Left lung (tissue), 10 donors: Measurements from ENCODE around the gene STXBP5L. TPM values are rescaled to one million over a fixed set of nuclear protein-coding genes. Genes with fewer than 3 reads are reported as not detected.
"Not testable (repeated sequence)": the region's sequence is repeated elsewhere in the genome, so short reads cannot be mapped to it uniquely, and the experiment has no call there.

Experiments used
- ATAC-seq: fragments of 200-7000 bp; cut with Tn5 transposase; one replicate; pipeline ENCODE4 v1.9.1; 2020; ENCODE audit warnings: moderate library complexity
- DNase-seq, 4 donors: peaks; one replicate each; pipeline ENCODE4 v3.0.0-alpha.2; 2013 to 2020
- H3K27ac ChIP-seq, 2 donors: fragments of 200-600 bp; sonication (generic) in 1 of 2; one replicate each; pipeline versions ENCODE4 v1.5.0 to v1.8.0; 2020 to 2021
- H3K27me3 ChIP-seq, 2 donors: fragments of 200-600 bp; sonication (generic) in 1 of 2; one replicate each; pipeline versions ENCODE4 v1.5.0 to v1.8.0; 2020 to 2021
- H3K36me3 ChIP-seq, 2 donors: fragments of 200-600 bp; sonication (generic) in 1 of 2; one replicate each; pipeline versions ENCODE4 v1.5.0 to v1.8.0; 2020 to 2021
- H3K4me1 ChIP-seq, 2 donors: fragments of 200-600 bp; one replicate each; pipeline ENCODE4 v1.8.0; 2021
- H3K4me3 ChIP-seq, 2 donors: fragments of 200-600 bp; sonication (generic) in 1 of 2; one replicate each; pipeline versions ENCODE4 v1.5.0 to v1.8.0; 2020 to 2021; ENCODE audit warnings: mild to moderate bottlenecking in 1 of 2
- H3K9me3 ChIP-seq, 2 donors: fragments of 200-600 bp; sonication (generic) in 1 of 2; one replicate each; pipeline versions ENCODE4 v1.5.0 to v1.8.0; 2020 to 2021
- CTCF ChIP-seq, 2 donors: fragments of 200-600 bp; sonication (generic) in 1 of 2; IDR thresholded peaks; one replicate each; pipeline versions ENCODE4 v1.5.0 to v1.8.0; 2021; ENCODE audit warnings: antibody characterized with exemption in 2 of 2
- intact Hi-C, 2 donors: fragments of 100-400 bp; cut with DNase I; formaldehyde crosslinking; loops; one replicate each; pipeline versions ENCODE4 v1.11.2 to v1.14.2; 2022
- polyA plus RNA-seq, 6 donors: library from polyadenylated mRNA; unstranded; fragments of 120-200 nt; gene quantifications; one replicate each; pipeline ENCODE4 v1.2.1, GENCODE V29; 2013; ENCODE audit not compliant: insufficient read length in 6 of 6
- total RNA-seq, 2 donors: library from RNA; stranded (reverse); fragmentation: NEBNext Ultra II Directional; extraction: Animal tissue kit (Norgen Biotek cat#: 25700); gene quantifications; one replicate each; pipeline ENCODE4 v1.2.1, GENCODE V29; 2021
- donor health status: DM: no; HTN: yes; CAD: no.
- donor health status: DM: no; HTN: no; CAD: no.

STXBP5L gene
- total and polyA plus RNA-seq, 8 donors: 0.14 to 0.41 (median 0.17) TPM; not detected in 2

DNA sequence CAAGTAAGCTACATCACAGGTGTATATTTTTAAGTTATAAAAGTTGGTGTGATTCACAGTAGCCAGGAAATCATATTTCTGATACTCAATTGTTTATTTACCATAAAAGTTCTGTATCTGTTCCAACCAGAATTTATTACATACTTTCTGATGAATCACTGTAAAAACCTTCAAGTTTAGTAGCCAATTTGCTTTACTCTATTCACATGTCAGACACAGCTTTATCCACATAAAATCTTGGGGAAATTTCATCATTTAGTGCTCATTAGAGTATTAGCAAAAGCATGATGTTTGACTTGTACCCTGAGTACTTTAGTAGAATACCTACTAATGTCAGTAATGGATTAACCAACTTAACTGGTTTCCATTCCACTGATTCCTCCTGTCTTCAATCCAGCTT, 388.0 kb downstream of the STXBP5L start:
- H3K27me3 ChIP-seq: no peaks in the 10 kb centered on the region
- H3K36me3 ChIP-seq: no peaks in the 10 kb centered on the region
- DNase-seq (no peak), ATAC-seq (no peak)
- no peak for TF ChIP-seq CTCF (IDR thresholded peaks at IDR 0.05)
- intact Hi-C loops: no loop called here
- no peaks in the 10 kb centered on the region for H3K4me1 ChIP-seq
- H3K27ac ChIP-seq: no peak overlapping the region
- H3K9me3 ChIP-seq: peaks cover 0 to 7% of the 10 kb centered on the region in 2 donors
- no peak overlapping the region for H3K4me3 ChIP-seq

- intact Hi-C loops: no loop called here
- H3K27ac ChIP-seq: no peak overlapping the region
- H3K9me3 ChIP-seq: no peaks in the 10 kb centered on the region
- no peak for TF ChIP-seq CTCF (IDR thresholded peaks at IDR 0.05)
- no peaks in the 10 kb centered on the region for H3K36me3 ChIP-seq
- no peaks in the 10 kb centered on the region for H3K27me3 ChIP-seq
- no peak overlapping the region for H3K4me3 ChIP-seq
- ATAC-seq (no peak), DNase-seq (no peak)
- no peaks in the 10 kb centered on the region for H3K4me1 ChIP-seq
These were observed 416.3 kb downstream of the STXBP5L start for GRCh38 chr3:121324320-121324719.

GRCh38 chr3:121330118-121330517, 422.1 kb downstream of the STXBP5L start:
- H3K9me3 ChIP-seq: no peaks in the 10 kb centered on the region
- ATAC-seq: no peak
- H3K4me3 ChIP-seq: no peak overlapping the region
- H3K27ac ChIP-seq: no peak overlapping the region
- intact Hi-C loops: no loop called here
- no peak for TF ChIP-seq CTCF (IDR thresholded peaks at IDR 0.05)
- no peak for DNase-seq
- H3K27me3 ChIP-seq: no peaks in the 10 kb centered on the region
- no peaks in the 10 kb centered on the region for H3K4me1 ChIP-seq
- no peaks in the 10 kb centered on the region for H3K36me3 ChIP-seq

GRCh38 chr3:121330634-121331033, 422.6 kb downstream of the STXBP5L start:
- intact Hi-C loops: no loop called here
- ATAC-seq (no peak), DNase-seq (no peak)
- Histone ChIP-seq H3K9me3 (no peaks in the 10 kb centered on the region), H3K4me3 (no peak overlapping the region), H3K4me1 (no peaks in the 10 kb centered on the region), H3K36me3 (no peaks in the 10 kb centered on the region), H3K27ac (no peak overlapping the region), H3K27me3 (no peaks in the 10 kb centered on the region)
- no peak for TF ChIP-seq CTCF (IDR thresholded peaks at IDR 0.05)

DNA sequence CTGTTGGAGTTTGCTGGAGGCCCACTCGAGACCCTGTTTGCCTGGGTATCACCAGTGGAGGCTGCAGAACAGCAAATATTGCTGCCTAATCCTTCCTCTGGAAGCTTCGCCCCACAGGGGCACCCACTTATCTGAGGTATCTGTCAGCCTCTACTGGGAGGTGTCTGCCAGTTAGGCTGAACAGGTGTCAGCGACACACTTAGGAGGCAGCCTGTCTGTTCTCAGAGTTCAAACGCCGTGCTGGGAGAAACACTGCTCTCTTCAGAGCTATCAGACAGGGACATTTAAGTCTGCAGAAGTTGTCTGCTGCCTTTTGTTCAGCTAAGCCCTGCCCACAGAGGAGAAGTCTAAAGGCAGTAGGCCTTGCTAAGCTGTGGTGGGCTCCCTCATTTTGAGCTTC, 448.0 kb downstream of the STXBP5L start:
- H3K9me3 ChIP-seq: peaks cover 0 to 27% of the 10 kb centered on the region in 2 donors
- H3K4me1 ChIP-seq, H3K27ac ChIP-seq, H3K27me3 ChIP-seq, intact Hi-C loops, ATAC-seq, H3K4me3 ChIP-seq, DNase-seq, H3K36me3 ChIP-seq: not testable (repeated sequence)

DNA sequence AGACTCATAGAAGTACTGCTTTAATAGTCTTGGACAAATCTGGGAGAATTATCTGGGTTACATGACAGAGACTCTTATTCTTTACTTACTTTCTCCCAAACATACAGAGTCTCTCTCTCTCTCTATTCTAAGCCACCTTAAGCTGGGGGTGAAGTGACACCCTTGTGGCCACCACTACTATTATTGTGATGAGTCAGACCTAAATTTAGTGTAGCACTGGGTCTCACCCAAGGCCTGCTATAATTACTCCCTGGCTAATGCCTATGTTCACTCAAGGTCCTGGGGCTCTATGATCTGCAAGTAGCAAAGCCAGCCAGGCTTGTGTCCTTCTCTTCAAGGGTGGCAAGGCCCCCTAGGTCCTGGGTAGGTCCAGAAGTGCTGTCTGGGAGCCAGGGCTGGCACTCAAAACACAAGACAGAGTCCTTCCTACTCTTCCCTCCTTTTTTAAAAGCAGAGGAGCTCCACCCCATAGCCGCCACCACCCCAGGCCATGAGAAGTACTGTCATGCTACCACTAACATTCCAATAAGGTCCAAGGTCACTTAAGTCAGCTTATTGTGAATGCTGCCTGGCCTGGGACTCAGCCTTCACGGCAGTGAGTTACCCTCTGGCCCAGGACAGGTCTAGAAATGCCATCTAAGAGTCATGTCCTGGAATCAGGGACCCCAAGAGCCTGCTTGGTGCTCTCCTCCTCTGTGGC, 454.2 kb downstream of the STXBP5L start:
- DNase-seq (no peak), ATAC-seq (no peak)
- H3K9me3 ChIP-seq: peaks cover 0 to 14% of the 10 kb centered on the region in 2 donors
- intact Hi-C loops: no loop called here
- TF ChIP-seq CTCF (IDR thresholded peaks at IDR 0.05): no peak
- no peaks in the 10 kb centered on the region for H3K36me3 ChIP-seq
- H3K27ac ChIP-seq: no peak overlapping the region
- no peak overlapping the region for H3K4me3 ChIP-seq
- H3K27me3 ChIP-seq: no peaks in the 10 kb centered on the region
- H3K4me1 ChIP-seq: no peaks in the 10 kb centered on the region

GRCh38 chr3:121388308-121388707, 480.3 kb downstream of the STXBP5L start:
- ATAC-seq, H3K27ac ChIP-seq, intact Hi-C loops: not testable (repeated sequence)

GRCh38 chr3:121395967-121396366, 488.0 kb downstream of the STXBP5L start:
- H3K4me1 ChIP-seq, H3K4me3 ChIP-seq, H3K27ac ChIP-seq, DNase-seq, ATAC-seq, intact Hi-C loops, H3K36me3 ChIP-seq, H3K9me3 ChIP-seq, H3K27me3 ChIP-seq: not testable (repeated sequence)

More at GRCh38 chr3:121388308-121388707, 480.3 kb downstream of the STXBP5L start:
- H3K27me3 ChIP-seq, H3K36me3 ChIP-seq, H3K9me3 ChIP-seq, DNase-seq, H3K4me1 ChIP-seq, H3K4me3 ChIP-seq: not testable (repeated sequence)
